Skin epidermis (tissue), 12 donors: ENCODE measurements around the gene RGP1.

ENCODE experiments used
- H3K27ac ChIP-seq, 21 experiments: fragments of 200-600 bp; sonication (generic) in 11 of 21; one replicate each; pipeline ENCODE4 v1.5.0; 2020; ENCODE audit warnings: mild to moderate bottlenecking in 3 of 21, inconsistent platforms in 2 of 21, moderate library complexity in 2 of 21
- H3K4me3 ChIP-seq, 7 experiments: fragments of 200-600 bp; sonication (generic) in 2 of 7; one replicate each; pipeline ENCODE4 v1.5.0; 2020; ENCODE audit warnings: inconsistent platforms in 2 of 7, mild to moderate bottlenecking in 2 of 7, moderate library complexity in 1 of 7

Gene RGP1

GRCh38 chr9:35738186-35738585 is 10.9 kb upstream of the RGP1 start:
- no peak overlapping the region for H3K4me3 ChIP-seq
- H3K27ac ChIP-seq: no peak overlapping the region

GRCh38 chr9:35738924-35739323 is 10.2 kb upstream of the RGP1 start:
- no peak overlapping the region for H3K27ac ChIP-seq
- no peak overlapping the region for H3K4me3 ChIP-seq

DNA sequence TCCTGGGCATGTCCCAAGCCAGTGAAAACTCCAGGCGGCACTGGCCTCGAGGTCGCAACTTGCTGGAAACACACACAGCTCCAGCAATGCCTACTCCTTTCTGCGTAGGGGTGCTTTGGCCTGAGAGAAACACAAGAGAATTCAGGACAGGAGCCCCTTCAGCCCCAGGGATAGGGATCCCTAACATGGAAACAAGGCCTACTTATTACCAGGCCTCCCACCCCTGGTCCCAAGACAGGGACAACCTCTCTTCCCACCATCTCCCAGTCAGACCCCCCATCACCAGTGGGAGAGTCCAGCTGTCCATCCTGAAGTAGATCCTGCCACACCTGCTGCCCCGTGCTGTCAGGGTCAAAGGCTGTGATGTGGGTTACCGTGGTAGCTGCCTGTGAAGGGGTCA is 8.8 kb upstream of the RGP1 start:
- Histone ChIP-seq H3K4me3 (no peak overlapping the region), H3K27ac (no peak overlapping the region)

DNA sequence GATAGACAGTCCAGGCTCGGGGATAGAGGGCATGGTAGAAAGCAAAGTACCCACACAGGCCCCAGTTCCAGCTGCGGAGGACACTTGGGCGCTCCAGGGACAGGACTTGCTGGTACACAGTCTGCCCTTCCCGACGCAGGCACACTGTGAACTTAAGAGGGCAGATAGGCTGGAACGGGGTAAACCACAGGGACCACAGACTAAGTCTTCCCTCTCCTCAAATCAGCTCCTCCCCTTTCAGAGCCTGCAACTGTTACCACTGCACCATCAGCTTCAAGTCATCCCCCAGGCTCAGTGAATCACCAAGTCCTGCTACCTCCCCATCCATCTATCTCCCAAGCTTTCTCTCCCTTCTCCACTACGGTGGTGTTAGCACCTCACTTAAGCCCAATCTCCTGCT is 7.3 kb upstream of the RGP1 start:
- H3K27ac ChIP-seq: no peak overlapping the region
- H3K4me3 ChIP-seq: no peak overlapping the region

DNA sequence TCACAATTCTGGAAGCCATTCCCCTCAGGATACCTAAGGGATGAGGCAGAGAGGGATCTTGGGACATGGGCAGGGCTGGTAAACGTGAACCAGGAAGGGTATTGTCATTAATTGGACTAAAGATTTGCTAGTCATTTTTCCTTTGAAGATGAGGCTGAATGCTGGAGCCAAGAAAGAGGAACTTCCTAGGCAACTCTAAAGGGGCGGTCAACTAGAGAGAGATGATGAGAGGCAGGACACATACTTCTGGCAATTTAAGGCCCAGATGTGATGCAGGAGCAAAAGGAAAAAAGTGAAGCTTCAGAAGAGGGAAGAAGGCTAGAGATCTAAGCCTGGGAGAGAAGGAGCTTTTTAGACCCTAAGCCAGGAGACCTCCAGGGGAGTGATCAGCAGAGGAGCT is 5.6 kb upstream of the RGP1 start:
- Histone ChIP-seq H3K27ac (peak overlapping the region in 2 of 21 experiments; percentile 8 to 56), H3K4me3 (no peak overlapping the region)

GRCh38 chr9:35743880-35744518 is 5.1 kb upstream of the RGP1 start:
- Histone ChIP-seq H3K4me3 (no peak overlapping the region), H3K27ac (peak overlapping the region in 2 of 21 experiments; percentile 8 to 56)

DNA sequence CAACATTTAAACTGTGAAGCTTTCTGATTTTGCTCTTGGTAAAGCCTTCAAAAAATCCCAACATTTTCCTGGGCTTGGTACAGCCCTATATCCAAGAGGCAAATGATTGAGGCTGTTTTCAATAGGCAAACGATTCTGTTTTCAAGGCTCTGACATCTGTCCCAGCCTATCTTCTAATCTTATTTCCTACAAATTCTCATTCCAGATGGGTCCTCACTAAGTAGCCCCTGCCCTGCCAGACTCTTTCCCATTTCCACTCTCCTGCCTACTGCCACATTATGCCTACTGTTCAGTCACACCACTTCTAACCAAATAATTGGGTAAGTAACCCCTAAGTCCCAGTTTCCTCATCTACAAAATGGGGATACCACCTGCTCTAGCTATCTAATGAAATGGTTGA is 3.5 kb upstream of the RGP1 start:
- Histone ChIP-seq H3K27ac (peak overlapping the region in 1 of 21 experiments; percentile 26), H3K4me3 (peak overlapping the region in 1 of 7 experiments; percentile 0)

GRCh38 chr9:35746583-35746982 is 2.5 kb upstream of the RGP1 start:
- Histone ChIP-seq H3K27ac (peak overlapping the region in 4 of 21 experiments; percentile 0 to 89 (median 15)), H3K4me3 (peak overlapping the region in 3 of 7 experiments; percentile 1 to 82 (median 53))

GRCh38 chr9:35748242-35748857 is 737 bp upstream of the RGP1 start:
- peak overlapping the region; percentile 53 to 83 (median 80) for H3K4me3 ChIP-seq
- H3K27ac ChIP-seq: peak overlapping the region in 20 of 21 experiments; percentile 83 to 98 (median 94)

- peak overlapping the region; percentile 79 to 98 (median 94) for H3K27ac ChIP-seq
- peak overlapping the region; percentile 53 to 83 (median 80) for H3K4me3 ChIP-seq
Measured at GRCh38 chr9:35749515-35750255, 598 bp downstream of the RGP1 start.

DNA sequence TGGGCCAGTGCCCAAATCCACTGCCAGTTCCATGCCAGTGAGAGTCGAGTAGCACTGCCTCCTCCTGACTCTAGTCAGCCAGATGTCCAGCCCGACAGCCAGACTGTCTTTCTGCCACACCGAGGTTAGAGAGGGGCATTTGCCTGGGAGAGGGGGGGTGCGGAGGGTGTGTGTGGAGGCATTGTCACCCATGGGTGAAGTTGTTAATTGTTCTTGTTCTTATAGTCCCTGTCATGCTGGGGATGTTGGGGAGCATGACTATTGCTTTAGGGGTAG is 1.1 kb downstream of the RGP1 start:
- peak overlapping the region in 18 of 21 experiments; percentile 83 to 98 (median 95) for H3K27ac ChIP-seq
- H3K4me3 ChIP-seq: peak overlapping the region in 4 of 7 experiments; percentile 53 to 82 (median 66)

- H3K4me3 ChIP-seq: no peak overlapping the region
- no peak overlapping the region for H3K27ac ChIP-seq
Measured at GRCh38 chr9:35753466-35753865, 4.4 kb downstream of the RGP1 start.

DNA sequence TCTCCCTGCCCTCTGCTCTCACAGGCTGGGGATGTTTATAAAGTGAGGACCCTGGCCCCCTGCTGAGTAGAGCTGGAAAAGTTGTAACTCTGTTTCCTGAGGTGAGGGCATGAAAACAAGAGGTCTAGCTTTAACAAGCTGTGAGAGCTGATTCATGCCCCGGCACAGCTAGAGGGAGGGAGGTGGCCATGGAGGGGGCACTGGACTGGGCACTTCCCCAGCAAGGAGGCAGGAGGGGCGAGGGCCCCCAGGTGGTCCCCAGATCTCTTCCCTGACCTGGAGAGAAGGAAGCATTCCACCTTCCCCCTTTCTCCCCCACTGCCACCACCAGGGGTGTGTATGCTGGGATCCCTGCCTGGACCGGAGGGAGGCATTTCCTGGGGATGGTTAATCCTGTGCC is 5.2 kb downstream of the RGP1 start, which contains the start of gene MSMP:
Gene MSMP, minus strand, starts transcription at position 13 of the 400 bp plus-strand sequence. CDS start 147 bp downstream, outside the sequence.
- no peak within 1 kb of the TSS for H3K4me3 ChIP-seq
- no peak within 1 kb of the TSS for H3K27ac ChIP-seq

DNA sequence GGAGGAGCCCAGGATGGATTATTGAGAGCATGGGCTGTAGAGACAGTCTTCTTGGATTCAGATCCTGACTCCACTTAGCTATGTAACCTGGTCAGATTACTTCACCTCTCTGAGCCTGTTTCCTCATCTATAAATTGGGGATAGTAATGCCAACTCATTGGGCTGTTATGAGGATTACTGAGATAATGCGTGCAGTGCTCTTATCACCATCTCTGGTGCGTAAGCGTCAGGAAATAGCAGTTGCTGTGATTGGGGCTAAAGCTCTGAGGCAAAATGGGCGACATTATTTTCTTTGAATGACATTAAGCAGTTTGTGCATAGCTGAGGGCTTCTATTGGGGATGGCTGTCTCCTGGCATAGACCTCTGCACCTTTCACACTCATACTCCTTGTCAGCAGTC is 6.0 kb downstream of the RGP1 start:
- no peak overlapping the region for H3K4me3 ChIP-seq
- H3K27ac ChIP-seq: no peak overlapping the region

GRCh38 chr9:35756275-35757225 is 7.5 kb downstream of the RGP1 start:
- H3K4me3 ChIP-seq: peak overlapping the region; percentile 37 to 60 (median 42)
- H3K27ac ChIP-seq: peak overlapping the region in 20 of 21 experiments; percentile 20 to 93 (median 76)

- H3K4me3 ChIP-seq: peak overlapping the region; percentile 37 to 60 (median 42)
- peak overlapping the region in 20 of 21 experiments; percentile 20 to 93 (median 76) for H3K27ac ChIP-seq
Measured at GRCh38 chr9:35757226-35757891, 8.3 kb downstream of the RGP1 start.

DNA sequence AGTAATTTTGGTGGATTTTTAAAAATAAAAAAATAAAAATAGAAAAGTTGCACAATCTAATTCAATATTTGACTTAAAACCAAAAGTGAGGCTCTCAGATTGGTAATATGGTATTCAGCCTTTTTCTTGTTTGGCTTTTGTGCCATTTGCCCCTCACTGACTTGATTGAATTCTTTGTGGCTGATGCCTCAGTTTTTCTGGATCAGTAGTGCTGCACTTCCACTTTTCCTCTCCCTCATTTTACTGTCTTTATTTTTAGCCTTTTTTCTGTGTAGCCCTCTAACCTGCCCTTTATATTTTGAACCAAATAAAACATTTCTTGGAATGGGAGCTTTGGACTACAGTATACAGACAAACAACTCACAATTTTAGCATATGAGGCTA is 8.8 kb downstream of the RGP1 start:
- H3K4me3 ChIP-seq: peak overlapping the region in 2 of 7 experiments; percentile 37 to 60

DNA sequence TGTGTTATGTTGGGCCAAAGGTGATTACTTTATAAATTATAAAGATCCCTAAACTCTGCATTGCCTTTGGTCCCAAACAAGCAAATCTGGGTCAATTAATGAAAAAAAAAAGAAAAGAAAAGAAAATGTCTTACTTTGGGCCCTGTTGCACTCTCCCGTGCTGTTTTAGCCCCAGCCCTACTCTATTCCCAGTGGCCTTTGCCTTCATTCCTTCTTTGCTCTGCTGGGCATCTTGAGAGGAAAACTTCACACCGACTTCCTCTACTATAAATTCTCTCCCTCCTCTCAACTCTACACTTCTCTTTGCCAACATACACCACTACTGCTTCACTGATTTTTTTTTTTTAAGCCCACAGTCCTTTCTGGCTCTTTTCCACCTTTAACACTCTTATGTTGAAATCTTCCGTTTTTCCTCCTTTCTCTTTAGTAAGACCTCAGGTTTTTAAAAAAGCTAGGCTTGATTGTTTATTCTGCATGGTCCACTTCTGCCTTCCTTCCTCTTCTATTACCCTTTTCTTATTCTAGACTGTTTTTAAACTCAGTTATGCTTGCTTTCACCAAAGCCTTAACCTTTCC is 9.5 kb downstream of the RGP1 start:
- Histone ChIP-seq H3K4me3 (no peak overlapping the region), H3K27ac (no peak overlapping the region)

More for the DNA sequence above, 8.8 kb downstream of the RGP1 start:
- peak overlapping the region in 7 of 21 experiments; percentile 73 to 93 (median 81) for H3K27ac ChIP-seq

DNA sequence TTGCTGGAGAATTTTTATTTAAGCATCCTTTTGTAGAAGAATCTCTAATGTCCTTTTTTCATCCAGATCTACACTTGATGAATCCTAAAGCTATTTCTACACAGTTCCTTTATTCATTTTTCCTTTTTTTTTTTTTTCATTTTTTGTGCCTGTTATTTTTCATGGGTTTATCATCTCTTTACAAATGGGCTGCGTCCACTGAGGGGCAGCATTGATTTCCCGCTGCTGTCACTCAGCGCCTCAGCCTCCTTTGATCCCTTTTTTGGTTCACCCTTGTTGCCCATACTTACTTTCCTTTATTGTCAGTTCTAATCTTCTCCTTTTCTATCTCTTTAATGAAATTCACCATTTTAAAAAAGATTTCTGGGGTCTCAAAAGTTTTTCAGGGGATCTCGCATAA is 10.7 kb downstream of the RGP1 start:
- H3K27ac ChIP-seq: no peak overlapping the region
- no peak overlapping the region for H3K4me3 ChIP-seq
